ENCODE results near the gene INSL3.
A peak's percentile ranks its signal among the peaks of the same experiment; 100 is the strongest.

INSL3 gene

GRCh38 chr19:17775991-17776803, 45.1 kb downstream of the INSL3 start:
- H3K27me3 Mint-ChIP-seq = no peaks in the 10 kb centered on the region
- H3K9me3 Mint-ChIP-seq = peaks cover 0 to 3% of the 10 kb centered on the region in 2 donors
- ATAC-seq (replicated peaks) (peak; percentile 82 to 85), DNase-seq (peak; percentile 93)
- peak overlapping the region; percentile 72 to 75 for H3K4me3 Mint-ChIP-seq
- H3K4me1 Mint-ChIP-seq = peaks cover 52 to 71% of the 10 kb centered on the region in 2 donors
- H3K36me3 Mint-ChIP-seq = peaks cover 67 to 79% of the 10 kb centered on the region in 2 donors
- peak overlapping the region; percentile 100 for H3K27ac Mint-ChIP-seq

- Mint-ChIP-seq H3K27me3 (no peaks in the 10 kb centered on the region), H3K36me3 (peaks cover 65 to 79% of the 10 kb centered on the region in 2 donors), H3K9me3 (peaks cover 0 to 3% of the 10 kb centered on the region in 2 donors), H3K4me3 (peak overlapping the region; percentile 72 to 75), H3K4me1 (peaks cover 52 to 78% of the 10 kb centered on the region in 2 donors), H3K27ac (peak overlapping the region; percentile 100)
- ATAC-seq (replicated peaks) (no peak), DNase-seq (no peak)
Measured at GRCh38 chr19:17775245-17775927, 45.9 kb downstream of the INSL3 start.

- no peak overlapping the region for H3K4me3 Mint-ChIP-seq
- H3K27ac Mint-ChIP-seq = peak overlapping the region; percentile 69
- ATAC-seq (replicated peaks) (no peak), DNase-seq (no peak)
- H3K4me1 Mint-ChIP-seq = peaks cover 33 to 53% of the 10 kb centered on the region in 2 donors
- peaks cover 57 to 63% of the 10 kb centered on the region in 2 donors for H3K36me3 Mint-ChIP-seq
- H3K9me3 Mint-ChIP-seq = peaks cover 0 to 3% of the 10 kb centered on the region in 2 donors
- H3K27me3 Mint-ChIP-seq = no peaks in the 10 kb centered on the region
Measured at GRCh38 chr19:17772172-17772571, 49.1 kb downstream of the INSL3 start.

- Mint-ChIP-seq H3K4me1 (peaks cover 27 to 47% of the 10 kb centered on the region in 2 donors), H3K4me3 (peak overlapping the region; percentile 46 to 53), H3K36me3 (peaks cover 59 to 60% of the 10 kb centered on the region in 2 donors), H3K27me3 (no peaks in the 10 kb centered on the region), H3K9me3 (peaks cover 0 to 3% of the 10 kb centered on the region in 2 donors), H3K27ac (peak overlapping the region; percentile 56)
- DNase-seq (no peak), ATAC-seq (replicated peaks) (no peak)
Measured at GRCh38 chr19:17770613-17771012, 50.7 kb downstream of the INSL3 start.

- Mint-ChIP-seq H3K4me3 (no peak overlapping the region), H3K36me3 (peaks cover 50 to 54% of the 10 kb centered on the region in 2 donors), H3K9me3 (peaks cover 0 to 2% of the 10 kb centered on the region in 2 donors), H3K27me3 (no peaks in the 10 kb centered on the region), H3K27ac (no peak overlapping the region), H3K4me1 (peaks cover 18 to 44% of the 10 kb centered on the region in 2 donors)
- no peak for DNase-seq
- ATAC-seq (replicated peaks) = no peak
Measured at GRCh38 chr19:17767559-17767958, 53.8 kb downstream of the INSL3 start.

- ATAC-seq (replicated peaks) (peak; percentile 71 to 81), DNase-seq (no peak)
- H3K9me3 Mint-ChIP-seq = no peaks in the 10 kb centered on the region
- H3K27ac Mint-ChIP-seq = peak overlapping the region; percentile 79
- no peaks in the 10 kb centered on the region for H3K27me3 Mint-ChIP-seq
- H3K36me3 Mint-ChIP-seq = peaks cover 48 to 49% of the 10 kb centered on the region in 2 donors
- peak overlapping the region; percentile 31 to 69 for H3K4me3 Mint-ChIP-seq
- peaks cover 17 to 42% of the 10 kb centered on the region in 2 donors for H3K4me1 Mint-ChIP-seq
Measured at GRCh38 chr19:17766543-17767131, 54.7 kb downstream of the INSL3 start.
